ENCODE results near the gene USP22.
A peak's percentile ranks its signal among the peaks of the same experiment; 100 is the strongest.

USP22 gene

DNA sequence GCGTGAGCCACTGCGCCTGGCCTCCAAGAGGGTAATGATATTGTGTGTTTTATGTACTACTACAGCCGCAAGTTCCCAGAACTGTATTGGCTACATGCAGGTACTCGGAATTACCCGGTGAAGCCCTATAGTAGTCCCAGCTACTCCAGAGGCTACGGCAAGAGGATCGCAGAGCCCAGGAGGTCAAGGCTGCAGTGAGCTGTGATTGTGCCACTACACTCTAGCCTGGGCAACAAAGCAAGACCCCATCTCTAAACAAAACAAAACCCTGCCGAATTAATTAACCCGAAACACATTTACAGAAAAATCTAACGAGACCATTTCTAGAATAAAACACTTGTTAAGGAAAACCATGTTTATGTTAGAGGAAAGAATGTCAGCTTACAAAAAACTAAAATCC lies 2.2 kb upstream of the USP22 start:
- H3K4me3 ChIP-seq (ENCODE audit: low read length), result no peak overlapping the region
- no peak for DNase-seq (ENCODE audit: low read depth)
- TF ChIP-seq, protein P1, sequence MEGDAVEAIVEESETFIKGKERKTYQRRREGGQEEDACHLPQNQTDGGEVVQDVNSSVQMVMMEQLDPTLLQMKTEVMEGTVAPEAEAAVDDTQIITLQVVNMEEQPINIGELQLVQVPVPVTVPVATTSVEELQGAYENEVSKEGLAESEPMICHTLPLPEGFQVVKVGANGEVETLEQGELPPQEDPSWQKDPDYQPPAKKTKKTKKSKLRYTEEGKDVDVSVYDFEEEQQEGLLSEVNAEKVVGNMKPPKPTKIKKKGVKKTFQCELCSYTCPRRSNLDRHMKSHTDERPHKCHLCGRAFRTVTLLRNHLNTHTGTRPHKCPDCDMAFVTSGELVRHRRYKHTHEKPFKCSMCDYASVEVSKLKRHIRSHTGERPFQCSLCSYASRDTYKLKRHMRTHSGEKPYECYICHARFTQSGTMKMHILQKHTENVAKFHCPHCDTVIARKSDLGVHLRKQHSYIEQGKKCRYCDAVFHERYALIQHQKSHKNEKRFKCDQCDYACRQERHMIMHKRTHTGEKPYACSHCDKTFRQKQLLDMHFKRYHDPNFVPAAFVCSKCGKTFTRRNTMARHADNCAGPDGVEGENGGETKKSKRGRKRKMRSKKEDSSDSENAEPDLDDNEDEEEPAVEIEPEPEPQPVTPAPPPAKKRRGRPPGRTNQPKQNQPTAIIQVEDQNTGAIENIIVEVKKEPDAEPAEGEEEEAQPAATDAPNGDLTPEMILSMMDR (conservative IDR thresholded peaks at IDR 0.05; ENCODE audit: low read length), result no peak

- TF ChIP-seq, protein P1 (conservative IDR thresholded peaks at IDR 0.05; ENCODE audit: low read length), result peak; percentile 69
- DNase-seq (ENCODE audit: low read depth), result peak; percentile 99
- H3K4me3 ChIP-seq (ENCODE audit: low read length), result peak overlapping the region; percentile 70
Observed at GRCh38 chr17:21043296-21044232, 753 bp upstream of the USP22 start.

DNA sequence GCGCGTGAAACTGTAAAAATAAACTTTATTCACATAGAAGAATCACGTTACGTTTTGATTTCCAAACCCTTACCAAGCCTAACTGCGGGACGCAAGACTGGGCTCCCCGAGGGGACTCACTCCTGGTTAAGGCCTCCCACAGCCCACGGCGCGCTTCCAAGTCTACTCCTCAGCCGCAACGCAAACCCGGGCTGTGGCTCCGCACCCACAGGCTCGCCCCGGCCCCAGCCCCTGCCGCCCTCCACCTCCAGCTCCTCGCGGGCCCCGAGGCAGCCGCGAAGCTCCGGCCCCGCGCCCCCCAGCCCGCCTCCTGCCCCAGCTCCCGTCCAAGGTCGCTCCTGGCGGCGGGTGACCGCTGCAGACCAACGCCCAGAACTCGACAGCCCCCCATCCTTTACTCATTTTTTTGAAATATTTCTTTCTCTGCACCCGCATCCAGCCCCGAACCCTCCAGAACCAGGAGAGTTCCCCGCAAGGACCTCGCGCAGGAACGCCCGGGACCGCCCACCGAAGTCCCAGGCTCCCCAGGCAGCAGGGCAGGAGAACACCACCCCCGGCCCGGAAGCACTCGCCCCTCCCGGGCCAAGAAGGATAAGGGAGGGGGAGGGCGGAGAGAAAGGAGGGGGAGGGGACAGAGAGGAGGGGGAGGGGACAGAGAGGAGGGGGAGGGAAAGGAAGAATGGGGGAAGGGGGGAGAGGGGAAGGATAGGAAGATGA lies 912 bp downstream of the USP22 start:
- H3K4me3 ChIP-seq (ENCODE audit: low read length), result peak overlapping the region; percentile 84
- TF ChIP-seq, protein P1 (conservative IDR thresholded peaks at IDR 0.05; ENCODE audit: low read length), result no peak
- peak; percentile 73 for DNase-seq (ENCODE audit: low read depth)

GRCh38 chr17:21039839-21040575 lies 2.8 kb downstream of the USP22 start:
- peak overlapping the region; percentile 84 for H3K4me3 ChIP-seq (ENCODE audit: low read length)
- TF ChIP-seq, protein P1 (conservative IDR thresholded peaks at IDR 0.05; ENCODE audit: low read length), result peak; percentile 60
- peak; percentile 55 for DNase-seq (ENCODE audit: low read depth)

GRCh38 chr17:21037117-21037803 lies 5.6 kb downstream of the USP22 start:
- H3K4me3 ChIP-seq (ENCODE audit: low read length), result no peak overlapping the region; the same call in 1 of the 2 replicates
- no peak for DNase-seq (ENCODE audit: low read depth)
- TF ChIP-seq, protein P1 (conservative IDR thresholded peaks at IDR 0.05; ENCODE audit: low read length), result no peak

- TF ChIP-seq, protein P1 (conservative IDR thresholded peaks at IDR 0.05; ENCODE audit: low read length), result no peak
- no peak for DNase-seq (ENCODE audit: low read depth)
- no peak overlapping the region for H3K4me3 ChIP-seq (ENCODE audit: low read length)
Observed at GRCh38 chr17:21036361-21036881, 6.4 kb downstream of the USP22 start.
